Activated CD8-positive, alpha-beta memory T cell treated with anti-CD3 and anti-CD28 coated beads, Interleukin-2, amount 50 U/mL, for 24 hours (primary cell): ENCODE results near the gene GAS2L1.

Experiments
- DNase-seq: peaks from one replicate; pipeline ENCODE4 v3.0.0-alpha.2; 2020; ENCODE audit errors: extremely low read depth

The GAS2L1 gene

DNA sequence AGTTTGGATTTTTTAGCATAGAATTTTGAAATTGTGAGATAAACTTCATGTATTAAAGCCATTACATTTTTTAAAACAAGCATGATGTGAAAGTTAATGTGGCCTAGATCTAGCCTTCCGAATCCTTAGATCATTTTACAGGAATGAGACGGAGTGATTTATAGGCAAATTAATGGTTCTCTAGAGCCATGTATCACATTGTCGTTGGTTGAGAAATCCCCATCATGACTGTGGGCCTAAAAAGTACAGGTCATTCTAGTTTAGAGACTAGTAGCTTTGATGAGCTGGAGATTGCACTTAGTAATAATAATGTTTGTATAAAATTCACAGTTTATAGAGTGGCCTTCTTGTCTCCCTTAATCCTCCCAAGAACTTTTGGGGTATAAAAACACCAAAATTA, 31.3 kb upstream of the GAS2L1 start:
- DNase-seq, result no peak

DNA sequence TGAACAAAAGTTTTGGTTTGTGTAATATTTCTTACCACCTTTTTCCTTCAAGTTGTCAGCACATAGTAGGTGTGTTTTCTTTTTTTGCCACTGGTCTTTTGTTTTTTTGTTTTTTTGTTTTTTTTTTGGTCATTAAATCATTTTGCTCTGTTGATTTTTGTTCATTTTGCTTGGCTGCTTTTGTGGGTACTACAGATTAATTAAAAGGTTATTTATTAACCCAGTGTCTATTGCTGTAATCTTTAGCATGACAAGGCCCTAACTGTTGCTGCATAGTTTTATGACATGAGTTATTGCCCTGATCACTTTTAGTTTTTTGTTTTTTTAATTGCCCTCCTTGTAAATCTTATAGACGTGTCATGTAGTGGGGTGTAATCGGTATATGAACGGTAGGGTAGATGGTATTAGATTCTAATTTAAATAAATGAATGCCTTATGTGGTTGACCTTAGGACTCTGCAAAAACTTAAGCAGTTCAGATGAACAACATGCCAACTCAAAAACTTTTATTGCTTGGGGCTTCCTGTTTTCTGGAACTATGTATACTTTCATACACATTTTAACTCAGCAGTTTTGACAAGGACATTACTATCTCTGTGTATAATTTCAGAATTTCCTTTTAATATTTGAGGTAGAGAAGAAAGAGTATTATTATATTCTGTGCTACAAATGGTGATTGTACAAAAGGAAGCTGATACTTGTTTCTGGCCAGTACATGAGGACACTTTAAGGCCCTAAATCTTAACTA, 30.5 kb upstream of the GAS2L1 start:
- DNase-seq, result no peak

- DNase-seq, result no peak
Observed at GRCh38 chr22:29277927-29278326, 28.5 kb upstream of the GAS2L1 start.

- DNase-seq, result no peak
Observed at GRCh38 chr22:29284196-29284595, 22.3 kb upstream of the GAS2L1 start.

GRCh38 chr22:29288837-29289236, 17.6 kb upstream of the GAS2L1 start:
- DNase-seq, result no peak

DNA sequence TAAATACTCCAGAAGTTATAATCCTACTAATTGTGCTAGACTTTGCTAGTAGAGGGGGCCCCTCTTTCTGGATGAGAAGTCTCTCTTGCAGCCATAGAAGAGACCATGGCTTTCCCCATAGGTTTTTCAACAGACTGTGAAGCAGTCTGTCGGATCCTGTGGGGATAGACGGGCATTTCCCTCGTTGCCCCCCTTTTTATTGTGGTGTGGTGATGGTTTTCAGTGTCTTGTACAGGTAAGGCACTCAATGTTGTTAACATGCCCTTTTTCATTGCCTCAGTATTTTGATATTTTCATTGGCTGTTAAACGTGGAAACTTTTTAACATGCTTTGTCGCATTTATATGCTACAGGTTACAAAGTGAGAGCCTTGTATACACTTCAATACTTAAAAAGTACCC, 16.4 kb upstream of the GAS2L1 start:
- no peak for DNase-seq

- DNase-seq, result no peak
Observed at GRCh38 chr22:29291215-29291614, 15.2 kb upstream of the GAS2L1 start.

DNA sequence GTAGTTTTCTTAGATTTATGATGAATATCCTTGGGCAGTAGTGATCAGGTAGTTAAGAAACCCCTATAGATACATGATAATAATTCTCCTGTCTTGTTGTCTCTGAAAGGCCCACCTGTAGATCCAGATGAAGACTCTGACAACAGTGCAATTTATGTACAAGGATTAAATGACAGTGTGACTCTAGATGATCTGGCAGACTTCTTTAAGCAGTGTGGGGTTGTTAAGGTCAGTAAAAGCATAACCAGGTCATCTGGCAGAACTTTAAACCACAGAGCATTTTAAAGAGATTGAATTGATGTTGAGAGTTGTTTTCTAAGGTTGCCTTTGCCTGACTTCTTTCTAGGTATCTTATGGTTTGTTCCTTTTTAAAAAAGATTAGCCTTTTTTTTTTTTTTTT, 14.1 kb upstream of the GAS2L1 start:
- no peak for DNase-seq

- no peak for DNase-seq
Observed at GRCh38 chr22:29298641-29299040, 7.8 kb upstream of the GAS2L1 start.

GRCh38 chr22:29299136-29299900, 7.1 kb upstream of the GAS2L1 start:
- DNase-seq, result no peak

DNA sequence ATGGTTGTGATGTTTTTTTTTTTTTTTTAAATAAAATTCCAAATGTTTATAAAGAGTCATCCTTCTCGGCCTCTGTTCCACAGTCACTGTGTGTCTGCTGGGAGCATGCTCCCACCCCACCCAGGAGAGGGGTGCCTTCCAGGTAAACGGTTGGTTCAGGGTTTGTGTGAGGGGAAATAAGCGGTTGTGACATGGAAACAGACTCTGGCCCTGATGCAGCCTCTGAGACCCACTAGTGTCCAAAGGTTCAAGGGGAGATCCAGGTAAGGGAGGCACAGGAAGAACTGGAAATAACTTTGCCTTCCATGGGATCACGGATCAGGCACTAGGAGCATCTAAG, 6.0 kb upstream of the GAS2L1 start:
- DNase-seq, result no peak

DNA sequence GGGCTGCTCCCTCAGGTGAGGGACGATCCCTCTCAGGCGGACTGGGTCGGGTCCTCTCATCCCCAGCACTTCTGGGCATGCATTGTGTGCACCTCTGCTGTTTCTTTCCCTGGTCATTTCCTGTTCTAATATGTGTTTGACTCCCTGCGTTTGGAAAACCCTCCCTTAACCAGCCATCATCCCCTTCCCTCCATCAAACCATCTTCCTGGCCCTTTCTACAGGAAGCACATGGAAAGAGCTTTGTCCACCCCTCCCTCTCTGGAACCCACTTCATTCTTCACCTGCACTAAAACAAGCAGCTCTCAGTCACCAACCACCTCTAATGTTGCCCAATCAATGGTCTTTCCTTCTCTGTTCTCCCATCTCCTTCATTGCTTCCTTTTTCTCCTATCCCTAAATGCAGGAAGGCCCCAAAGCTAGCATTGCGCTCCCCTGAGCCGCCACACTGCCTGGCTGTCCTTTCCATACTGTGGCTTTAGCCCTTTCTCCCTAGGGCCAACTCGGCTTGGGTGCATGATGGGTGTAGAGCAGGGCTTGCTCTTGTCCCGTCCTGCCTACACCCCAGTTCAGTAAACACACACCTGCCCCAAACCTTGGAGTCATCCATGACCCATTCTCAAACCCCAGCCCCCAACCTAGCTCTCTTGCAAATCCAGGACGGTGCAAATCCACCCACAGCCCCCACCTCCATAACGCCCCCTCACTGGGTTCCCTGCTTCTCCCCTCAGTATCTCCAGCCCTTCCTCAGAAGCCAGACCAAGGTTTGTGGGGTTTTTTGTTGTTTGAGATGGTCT, 5.4 kb upstream of the GAS2L1 start:
- no peak for DNase-seq

GRCh38 chr22:29301716-29302401, 4.6 kb upstream of the GAS2L1 start:
- DNase-seq, result no peak

DNA sequence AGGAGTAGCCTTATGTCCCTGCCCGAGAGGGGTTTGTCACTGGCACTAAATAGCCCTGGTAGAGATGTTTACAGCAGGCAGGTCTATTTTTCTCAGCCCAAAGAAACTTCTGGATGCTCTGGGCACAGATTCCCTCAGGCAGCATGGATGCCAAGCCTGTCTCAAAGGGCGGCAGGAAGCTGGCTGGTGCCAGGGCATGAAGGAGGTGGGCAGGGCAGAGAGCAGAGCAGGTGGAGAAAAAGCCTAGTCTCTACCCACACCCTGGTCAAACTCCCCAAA, 4.1 kb upstream of the GAS2L1 start:
- no peak for DNase-seq

DNA sequence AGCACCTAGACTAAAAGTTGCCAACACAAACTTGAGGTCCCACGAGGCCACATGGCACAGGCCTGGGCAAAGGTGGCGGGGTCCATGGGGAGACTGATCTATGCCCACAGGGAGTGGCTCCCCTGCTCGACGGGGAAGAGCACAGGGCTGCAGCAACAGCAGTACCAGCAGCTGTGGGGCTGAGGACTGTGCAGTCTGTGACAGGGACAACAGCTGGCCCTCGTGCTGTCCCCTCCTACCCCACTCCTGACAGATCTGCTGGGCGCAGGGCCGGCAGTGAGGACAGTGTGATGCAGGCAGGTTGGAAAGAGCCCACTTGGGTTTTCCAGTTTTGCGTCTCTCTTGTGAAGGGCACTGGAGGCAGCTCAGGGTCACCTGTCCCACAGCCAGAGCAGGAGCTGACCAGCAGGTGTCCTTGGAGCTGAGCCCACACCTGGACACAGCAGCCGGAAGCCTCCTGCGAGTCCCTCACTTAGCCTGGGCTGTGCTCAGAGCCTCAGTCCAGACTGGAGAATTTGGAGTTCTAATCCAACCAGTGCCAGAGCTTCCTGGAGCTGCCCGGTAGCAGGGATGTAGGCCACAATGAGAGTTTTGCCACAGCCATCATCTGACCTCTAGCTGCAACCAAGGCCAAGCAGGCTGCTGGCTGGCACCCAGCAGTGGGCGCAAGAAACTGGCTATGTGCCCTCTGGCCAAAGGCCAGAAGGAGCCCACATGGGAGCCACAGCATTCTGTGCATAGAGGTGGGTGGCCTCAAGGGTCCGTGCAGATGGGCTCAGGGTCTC, 3.6 kb upstream of the GAS2L1 start:
- no peak for DNase-seq

GRCh38 chr22:29305836-29306174, 645 bp upstream of the GAS2L1 start:
- no peak for DNase-seq

GRCh38 chr22:29306835-29307595, 565 bp downstream of the GAS2L1 start:
- no peak for DNase-seq

- DNase-seq, result no peak
Observed at GRCh38 chr22:29307596-29308147, 1.2 kb downstream of the GAS2L1 start.

DNA sequence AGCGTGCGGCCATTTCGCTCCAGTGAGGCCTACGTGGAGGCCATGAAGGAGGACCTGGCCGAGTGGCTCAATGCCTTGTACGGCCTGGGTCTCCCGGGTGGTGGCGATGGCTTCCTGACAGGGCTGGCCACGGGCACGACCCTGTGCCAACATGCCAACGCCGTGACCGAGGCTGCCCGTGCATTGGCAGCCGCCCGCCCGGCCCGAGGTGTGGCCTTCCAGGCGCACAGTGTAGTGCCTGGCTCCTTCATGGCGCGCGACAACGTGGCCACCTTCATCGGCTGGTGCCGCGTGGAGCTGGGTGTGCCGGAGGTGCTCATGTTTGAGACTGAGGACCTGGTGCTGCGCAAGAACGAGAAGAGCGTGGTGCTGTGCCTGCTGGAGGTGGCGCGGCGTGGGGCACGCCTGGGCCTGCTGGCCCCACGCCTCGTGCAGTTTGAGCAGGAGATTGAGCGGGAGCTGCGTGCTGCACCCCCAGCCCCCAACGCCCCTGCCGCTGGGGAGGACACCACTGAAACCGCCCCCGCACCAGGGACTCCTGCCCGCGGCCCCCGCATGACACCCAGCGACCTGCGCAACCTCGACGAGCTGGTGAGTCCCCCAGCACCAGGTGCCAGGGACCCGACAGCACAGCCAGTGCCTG, 1.8 kb downstream of the GAS2L1 start:
- no peak for DNase-seq

DNA sequence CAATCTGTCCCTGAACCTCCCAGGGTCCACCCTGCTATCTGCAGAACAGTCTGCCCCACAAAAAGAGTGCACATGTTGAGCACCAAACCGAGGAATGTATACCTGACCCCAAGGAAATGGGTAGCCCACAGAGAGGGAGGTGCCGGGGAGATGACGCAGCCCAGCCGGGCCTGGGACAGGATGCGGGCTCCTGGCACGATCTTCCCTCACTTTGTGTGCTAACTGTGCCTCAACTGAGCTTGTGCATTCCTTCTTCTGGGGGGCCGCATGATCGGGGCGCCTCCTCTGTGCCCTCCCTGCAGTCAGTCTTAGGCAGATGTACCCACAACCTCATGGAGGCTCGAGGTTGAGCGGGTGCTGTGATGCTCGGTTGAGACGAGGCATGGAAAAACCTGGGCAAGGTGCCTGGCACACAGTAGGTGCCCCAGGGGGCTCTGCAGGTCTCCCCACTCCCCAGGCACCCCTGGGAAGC, 2.4 kb downstream of the GAS2L1 start:
- DNase-seq, result no peak
